NCI-H2227 treated with DMSO at 0.1 percent for 48 hours (cell line): ENCODE data around the gene CREB3L1.
"Not testable (repeated sequence)": the region's sequence is repeated elsewhere in the genome, so short reads cannot be mapped to it uniquely, and the experiment has no call there.

ENCODE experiments used
- DNase-seq: peaks from one replicate; lab custom pipeline; 2025; lab: John Stamatoyannopoulos, UW

CREB3L1 gene

GRCh38 chr11:46296059-46296527 is 18.6 kb downstream of the CREB3L1 start:
- DNase-seq: no peak

- DNase-seq: no peak
Observed at GRCh38 chr11:46296528-46297448, 19.3 kb downstream of the CREB3L1 start.

- DNase-seq: no peak
Observed at GRCh38 chr11:46298699-46299433, 21.4 kb downstream of the CREB3L1 start.

GRCh38 chr11:46299451-46299961 is 22.0 kb downstream of the CREB3L1 start:
- DNase-seq: no peak

GRCh38 chr11:46300270-46300669 is 22.8 kb downstream of the CREB3L1 start:
- DNase-seq: no peak

- no peak for DNase-seq
Observed at GRCh38 chr11:46302866-46303265, 25.4 kb downstream of the CREB3L1 start.

GRCh38 chr11:46304036-46304435 is 26.6 kb downstream of the CREB3L1 start:
- not testable (repeated sequence) for DNase-seq

GRCh38 chr11:46304605-46305179 is 27.2 kb downstream of the CREB3L1 start:
- DNase-seq: no peak

GRCh38 chr11:46305295-46305694 is 27.8 kb downstream of the CREB3L1 start:
- peak; percentile 20 for DNase-seq

- DNase-seq: no peak
Observed at GRCh38 chr11:46306296-46306853, 28.9 kb downstream of the CREB3L1 start.

- DNase-seq: no peak
Observed at GRCh38 chr11:46307369-46307768, 29.9 kb downstream of the CREB3L1 start.

- no peak for DNase-seq
Observed at GRCh38 chr11:46307785-46308341, 30.4 kb downstream of the CREB3L1 start.

- peak; percentile 34 for DNase-seq
Observed at GRCh38 chr11:46308631-46309419, 31.4 kb downstream of the CREB3L1 start.

GRCh38 chr11:46309814-46310259 is 32.4 kb downstream of the CREB3L1 start:
- no peak for DNase-seq

GRCh38 chr11:46315033-46315738 is 37.7 kb downstream of the CREB3L1 start:
- DNase-seq: peak; percentile 40

GRCh38 chr11:46315783-46316563 is 38.5 kb downstream of the CREB3L1 start:
- DNase-seq: no peak

GRCh38 chr11:46319074-46319453 is 41.6 kb downstream of the CREB3L1 start:
- DNase-seq: no peak

GRCh38 chr11:46321757-46322156 is 44.3 kb downstream of the CREB3L1 start:
- DNase-seq: no peak

- DNase-seq: no peak
Observed at GRCh38 chr11:46322759-46323158, 45.3 kb downstream of the CREB3L1 start.
